ENCODE results near the gene BNC2.

- no peak for TF ChIP-seq CTCF (conservative IDR thresholded peaks at IDR 0.05 in 1 of 2, IDR thresholded peaks at IDR 0.05 in 1 of 2; ENCODE audit: low read depth in 1 of 2, low read length in 2 of 2)
- TF ChIP-seq EZH2 (IDR thresholded peaks at IDR 0.05; ENCODE audit: low read length, missing control alignments), result no peak
Observed at GRCh38 chr9:16796304-16796825, 74.1 kb downstream of the BNC2 start.

Data from fibroblast of lung (primary cell).